Activated CD4-positive, alpha-beta T cell treated with anti-CD3 and anti-CD28 coated beads for 36 hours (primary cell): ENCODE measurements around the gene ARHGEF5. TPM values are rescaled to one million over a fixed set of nuclear protein-coding genes. Genes with fewer than 3 reads are reported as not detected.
A peak's percentile ranks its signal among the peaks of the same experiment; 100 is the strongest.
"Not testable (repeated sequence)": the region's sequence is repeated elsewhere in the genome, so short reads cannot be mapped to it uniquely, and the experiment has no call there.

Experiments used
- ATAC-seq: fragments of 200-7000 bp; cut with Tn5 transposase; one replicate; pipeline ENCODE4 v1.10.0; 2021; ENCODE audit warnings: mild to moderate bottlenecking, moderate library complexity
- CTCF ChIA-PET: fragments of 350-600 bp; sonication (Branson Sonifier 250); formaldehyde crosslinking; loops from one replicate; lab custom pipeline; 2021; ENCODE audit warnings: antibody characterized with exemption; lab: Charles Lee
- POLR2A ChIA-PET: fragments of 350-600 bp; sonication (Branson Sonifier 250); formaldehyde crosslinking; loops from one replicate; lab custom pipeline; 2021; ENCODE audit warnings: antibody characterized with exemption, inconsistent platforms; lab: Charles Lee
- DNase-seq: peaks from one replicate; pipeline ENCODE4 v3.0.0-alpha.2; 2020
- H3K27ac Mint-ChIP-seq: one replicate; pipeline ENCODE4 v1.8.0; 2021; ENCODE audit warnings: mixed read lengths
- H3K27me3 Mint-ChIP-seq: one replicate; pipeline ENCODE4 v1.8.0; 2021; ENCODE audit warnings: mixed read lengths
- H3K36me3 Mint-ChIP-seq: one replicate; pipeline ENCODE4 v1.8.0; 2021; ENCODE audit warnings: low read depth, mixed read lengths
- H3K4me1 Mint-ChIP-seq: one replicate; pipeline ENCODE4 v1.8.0; 2021; ENCODE audit warnings: mixed read lengths
- H3K4me3 Mint-ChIP-seq: one replicate; pipeline ENCODE4 v1.8.0; 2021; ENCODE audit warnings: mild to moderate bottlenecking, moderate library complexity, mixed read lengths
- H3K9me3 Mint-ChIP-seq: one replicate; pipeline ENCODE4 v1.8.0; 2021; ENCODE audit warnings: low read depth, mixed read lengths
- intact Hi-C, 2 experiments: fragments of 100-400 bp; cut with DNase I in 1 of 2; cut with micrococcal nuclease in 1 of 2; formaldehyde crosslinking; loops; one replicate each; pipeline versions ENCODE4 v1.14.2 to v1.15.1; 2022 to 2024; cut with DNase I, micrococcal nuclease
- total RNA-seq, 2 experiments: library from RNA; stranded (reverse); gene quantifications; one replicate each; pipeline ENCODE4 v1.2.3, GENCODE V29; 2021

The ARHGEF5 gene
- total RNA-seq, result 10 to 100 TPM; 14.8 to 16.8 TPM

GRCh38 chr7:144355176-144355822, at the start of gene ARHGEF5:
ARHGEF5 (plus strand) TSS chr7:144355402; CDS start chr7:144362670, 7,268 bp downstream.
- DNase-seq, POLR2A ChIA-PET, H3K36me3 Mint-ChIP-seq, intact Hi-C loops, H3K27me3 Mint-ChIP-seq, H3K9me3 Mint-ChIP-seq, CTCF ChIA-PET, H3K4me1 Mint-ChIP-seq: not testable (repeated sequence)
- H3K4me3 Mint-ChIP-seq, result peak within 1 kb of the TSS; percentile 80
- ATAC-seq, result peak; percentile 79
- H3K27ac Mint-ChIP-seq, result peak within 1 kb of the TSS; percentile 91

GRCh38 chr7:144309702-144310101, 45.5 kb upstream of the ARHGEF5 start:
- intact Hi-C loops, ATAC-seq: not testable (repeated sequence)

DNA sequence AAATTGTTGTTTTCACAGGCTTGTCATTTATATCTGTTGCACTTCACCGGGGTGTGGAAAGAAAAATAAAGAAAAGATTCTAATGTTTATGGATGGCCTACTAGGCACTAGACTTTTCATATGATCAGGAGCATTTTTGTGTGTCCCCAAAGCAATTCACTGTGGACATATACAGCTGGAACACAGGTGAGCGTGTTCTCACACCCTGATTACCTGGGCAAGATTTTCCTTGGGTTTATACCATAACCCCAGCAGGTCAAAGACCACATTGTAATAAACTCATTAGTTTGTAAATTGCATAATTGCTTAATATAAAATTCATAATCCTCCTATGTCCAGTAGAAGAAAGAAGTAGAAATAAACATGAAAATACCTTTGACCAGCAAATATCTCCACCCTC, 44.0 kb upstream of the ARHGEF5 start:
- H3K36me3 Mint-ChIP-seq, H3K4me1 Mint-ChIP-seq, DNase-seq, ATAC-seq, H3K9me3 Mint-ChIP-seq, H3K27me3 Mint-ChIP-seq, CTCF ChIA-PET, intact Hi-C loops, H3K4me3 Mint-ChIP-seq, H3K27ac Mint-ChIP-seq, POLR2A ChIA-PET: not testable (repeated sequence)

More at GRCh38 chr7:144309702-144310101, 45.5 kb upstream of the ARHGEF5 start:
- CTCF ChIA-PET, H3K9me3 Mint-ChIP-seq, H3K4me3 Mint-ChIP-seq, POLR2A ChIA-PET, H3K36me3 Mint-ChIP-seq, H3K27me3 Mint-ChIP-seq, H3K27ac Mint-ChIP-seq, H3K4me1 Mint-ChIP-seq, DNase-seq: not testable (repeated sequence)

DNA sequence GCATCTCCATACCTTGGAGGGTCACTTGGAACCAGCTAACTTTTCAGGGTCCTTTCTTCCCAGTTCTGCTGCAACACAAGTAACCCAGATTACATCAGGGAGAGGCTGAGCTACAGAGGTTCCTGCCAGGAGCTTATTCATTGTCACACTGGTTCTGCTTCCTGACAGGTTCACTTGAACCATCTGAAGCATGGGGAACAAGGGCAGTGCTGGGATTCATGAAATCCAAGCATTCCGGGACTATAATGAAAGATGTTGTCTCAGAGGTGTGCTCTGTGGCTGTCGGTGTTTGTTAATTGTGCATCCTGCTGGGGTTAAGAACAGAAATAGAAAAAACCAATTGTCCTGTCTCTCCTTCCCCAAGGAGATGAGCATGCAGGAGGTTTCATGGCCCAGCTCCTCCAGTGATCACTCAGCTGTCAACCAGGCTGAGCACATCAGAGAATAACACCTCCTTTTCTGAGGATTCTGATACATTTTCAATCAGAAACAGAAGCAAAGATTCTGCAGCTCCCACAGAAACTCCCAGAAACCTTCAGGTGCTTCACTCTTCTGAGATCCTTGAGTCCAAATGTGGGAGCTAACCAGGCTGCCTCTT, 43.2 kb upstream of the ARHGEF5 start, which contains the start of gene OR2A1:
OR2A1 (plus strand) TSS at position 548 of the 598 bp plus-strand sequence. CDS start 5,706 bp downstream, outside the sequence.
- POLR2A ChIA-PET, ATAC-seq, H3K9me3 Mint-ChIP-seq, H3K27ac Mint-ChIP-seq, DNase-seq, H3K4me1 Mint-ChIP-seq, H3K4me3 Mint-ChIP-seq, H3K36me3 Mint-ChIP-seq, intact Hi-C loops, CTCF ChIA-PET, H3K27me3 Mint-ChIP-seq: not testable (repeated sequence)

GRCh38 chr7:144317537-144317936, 37.7 kb upstream of the ARHGEF5 start:
- POLR2A ChIA-PET, H3K36me3 Mint-ChIP-seq, CTCF ChIA-PET, H3K4me1 Mint-ChIP-seq, intact Hi-C loops, ATAC-seq, H3K27me3 Mint-ChIP-seq, H3K9me3 Mint-ChIP-seq, H3K4me3 Mint-ChIP-seq, DNase-seq, H3K27ac Mint-ChIP-seq: not testable (repeated sequence)

DNA sequence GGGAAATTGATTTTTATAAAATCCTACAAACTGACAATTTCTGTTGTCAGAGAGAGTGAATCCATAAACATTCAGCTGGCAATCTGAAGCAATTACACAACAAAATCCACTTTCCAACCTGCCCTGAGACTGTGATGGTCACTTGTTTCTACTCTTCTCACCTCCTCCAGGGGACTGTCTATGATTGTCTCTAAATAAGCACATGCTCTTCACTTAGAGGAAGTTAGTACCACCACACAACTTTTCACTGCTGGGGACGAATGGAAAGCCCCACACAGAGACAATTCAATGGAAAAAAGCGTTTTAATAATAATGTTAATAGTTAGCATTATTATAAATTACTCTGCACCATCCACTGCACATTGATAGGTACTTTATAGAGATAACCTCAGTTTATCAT, 35.7 kb upstream of the ARHGEF5 start:
- H3K4me1 Mint-ChIP-seq, ATAC-seq, POLR2A ChIA-PET, H3K36me3 Mint-ChIP-seq, H3K9me3 Mint-ChIP-seq, H3K27ac Mint-ChIP-seq, intact Hi-C loops, H3K27me3 Mint-ChIP-seq, CTCF ChIA-PET, DNase-seq, H3K4me3 Mint-ChIP-seq: not testable (repeated sequence)

- POLR2A ChIA-PET, H3K27me3 Mint-ChIP-seq, H3K27ac Mint-ChIP-seq, ATAC-seq, H3K36me3 Mint-ChIP-seq, DNase-seq, H3K9me3 Mint-ChIP-seq, H3K4me1 Mint-ChIP-seq, H3K4me3 Mint-ChIP-seq, CTCF ChIA-PET, intact Hi-C loops: not testable (repeated sequence)
Measured at GRCh38 chr7:144321677-144322206, 33.5 kb upstream of the ARHGEF5 start.

DNA sequence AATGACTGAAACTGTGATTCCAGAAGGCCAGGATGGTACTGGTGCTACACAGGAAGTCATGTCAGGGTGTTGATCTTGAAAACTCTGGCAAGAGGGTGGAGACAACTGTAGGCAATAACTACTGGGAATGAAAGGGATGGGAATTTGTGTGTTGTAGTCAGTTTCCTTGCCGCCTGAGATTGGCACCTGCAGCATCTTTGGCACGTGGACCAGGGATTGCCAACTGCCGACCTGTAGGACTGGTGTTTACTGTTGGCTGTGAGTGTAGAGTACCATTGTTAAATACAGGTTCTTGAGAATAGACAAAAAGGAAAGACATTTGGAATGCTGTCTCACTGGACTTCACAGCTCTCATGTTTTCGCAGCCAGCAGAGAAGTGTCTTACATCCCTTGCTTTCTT, 31.8 kb upstream of the ARHGEF5 start:
- H3K9me3 Mint-ChIP-seq, CTCF ChIA-PET, H3K4me1 Mint-ChIP-seq, H3K4me3 Mint-ChIP-seq, intact Hi-C loops, DNase-seq, POLR2A ChIA-PET, H3K36me3 Mint-ChIP-seq, H3K27ac Mint-ChIP-seq, ATAC-seq, H3K27me3 Mint-ChIP-seq: not testable (repeated sequence)

GRCh38 chr7:144325868-144326267, 29.3 kb upstream of the ARHGEF5 start:
- DNase-seq, POLR2A ChIA-PET, H3K4me1 Mint-ChIP-seq, H3K9me3 Mint-ChIP-seq, H3K27ac Mint-ChIP-seq, H3K4me3 Mint-ChIP-seq, H3K36me3 Mint-ChIP-seq, H3K27me3 Mint-ChIP-seq, ATAC-seq, CTCF ChIA-PET, intact Hi-C loops: not testable (repeated sequence)

DNA sequence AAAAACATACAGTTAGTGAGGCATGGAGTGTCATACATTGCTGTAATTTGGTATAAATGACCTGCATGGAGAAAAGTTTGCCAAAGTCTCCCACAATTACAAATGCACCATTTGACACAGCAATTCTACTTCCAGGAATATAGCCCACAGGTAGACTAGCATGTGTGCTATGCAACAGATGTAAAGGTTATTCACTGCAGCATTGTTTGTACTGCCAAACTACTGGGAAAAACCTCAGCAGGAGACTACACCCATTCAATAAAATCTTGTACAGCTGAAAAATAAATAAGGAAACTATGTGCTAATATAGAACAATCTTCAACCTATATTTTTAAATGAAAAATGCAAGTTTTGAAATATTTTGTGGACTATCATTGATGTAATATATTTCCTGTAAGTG, 25.2 kb upstream of the ARHGEF5 start:
- H3K4me3 Mint-ChIP-seq, H3K27ac Mint-ChIP-seq, H3K36me3 Mint-ChIP-seq, H3K9me3 Mint-ChIP-seq, H3K4me1 Mint-ChIP-seq, DNase-seq, ATAC-seq, CTCF ChIA-PET, H3K27me3 Mint-ChIP-seq, POLR2A ChIA-PET: not testable (repeated sequence)
- intact Hi-C loops, result loop anchor here in 1 of 2 experiments (10.0 kb wide), 1 partner anchor 65 kb away; no protein-coding TSS in a partner anchor

GRCh38 chr7:144331221-144331995, 23.8 kb upstream of the ARHGEF5 start:
- H3K9me3 Mint-ChIP-seq, H3K27ac Mint-ChIP-seq, POLR2A ChIA-PET, CTCF ChIA-PET, H3K4me1 Mint-ChIP-seq, DNase-seq, H3K36me3 Mint-ChIP-seq, H3K4me3 Mint-ChIP-seq, H3K27me3 Mint-ChIP-seq: not testable (repeated sequence)
- intact Hi-C loops, result loop anchor here in 1 of 2 experiments (10.0 kb wide), 1 partner anchor 63 kb away; no protein-coding TSS in a partner anchor
- ATAC-seq, result peak; percentile 92
